ENCODE data around the gene PADI2. TPM values are rescaled to one million over a fixed set of nuclear protein-coding genes. Genes with fewer than 3 reads are reported as not detected.

The PADI2 gene
- total and polyA plus RNA-seq, 9 of the 15 experiments (the other 6 are each of a cell fraction or from before 2014, with no cell fraction given) = 0.01 to 0.11 (median 0.01) TPM; not detected in 5

DNA sequence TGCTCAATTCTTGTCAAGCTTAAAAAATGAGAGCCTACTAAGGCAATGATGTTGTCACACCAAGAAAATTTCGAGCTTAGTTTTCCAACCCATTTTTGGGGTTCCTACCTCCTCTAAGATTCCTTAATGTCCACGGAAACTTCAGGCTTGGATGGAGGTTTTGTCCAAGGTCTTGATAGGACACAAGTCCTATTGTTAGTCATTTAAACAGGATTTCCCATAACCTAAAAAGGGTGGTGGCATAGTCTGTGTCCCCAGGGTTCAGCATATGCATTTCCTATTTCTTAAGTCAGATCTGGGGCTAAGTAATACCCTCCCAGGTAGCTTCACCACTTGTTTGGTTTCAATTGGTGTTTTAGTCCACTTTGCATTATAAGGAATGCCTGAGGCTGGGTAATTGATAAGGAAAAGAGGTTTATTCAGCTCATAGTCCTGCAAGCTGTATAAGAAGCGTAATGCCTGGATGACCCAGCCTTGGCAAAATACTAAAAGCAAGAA, 10.9 kb upstream of the PADI2 start:
- H3K9ac ChIP-seq (ENCODE audit: insufficient read depth in 1 of 2, low read depth in 2 of 2, low read length in 2 of 2) = no peak overlapping the region
- no TSS peak for BruUV-seq (replicated peaks)
- ATAC-seq (no peak), DNase-seq (ENCODE audit: extremely low read depth in 1 of 4, low spot score in 3 of 4) (no peak), FAIRE-seq (no peak)
- H3K27me3 ChIP-seq (ENCODE audit: control insufficient read depth in 2 of 2, insufficient read depth in 2 of 2, low read length in 2 of 2) = peaks cover 13 to 32% of the 10 kb centered on the region in 2 experiments
- no peak overlapping the region for H3K4me3 ChIP-seq
- CTCF ChIA-PET (ENCODE audit: low intra/inter-chr PET ratio) = no interaction called here
- H3K9me1 ChIP-seq (ENCODE audit: control insufficient read depth, insufficient read depth, low read length) = no peaks in the 10 kb centered on the region
- H4K20me1 ChIP-seq (replicated peaks; ENCODE audit: control insufficient read depth, insufficient read depth, low read length) = peaks cover 3% of the 10 kb centered on the region; the same call in 1 of the 2 replicates
- no peaks in the 10 kb centered on the region for H3K9me3 ChIP-seq (replicated peaks; ENCODE audit: control insufficient read depth, insufficient read depth, low read depth, low read length)
- no peaks in the 10 kb centered on the region for H3K36me3 ChIP-seq (ENCODE audit: control insufficient read depth, insufficient read depth, low read length)
- H2AFZ ChIP-seq (ENCODE audit: low read depth, low read length) = no peak overlapping the region
- no peaks in the 10 kb centered on the region for H3K4me1 ChIP-seq (replicated peaks in 1 of 2; ENCODE audit: control insufficient read depth in 2 of 2, insufficient read depth in 2 of 2, low read length in 2 of 2)
- 3% methylated on average over 3 of the region's 3 CpGs for WGBS (ENCODE audit: insufficient coverage, low coverage, missing lambda C conversion rate)
- H3K79me2 ChIP-seq (ENCODE audit: control insufficient read depth, insufficient read depth, low read length) = no peaks in the 10 kb centered on the region
- no peak overlapping the region for H3K27ac ChIP-seq (ENCODE audit: extremely low read depth, low read depth, low read length)
- POLR2A ChIA-PET = interaction anchor here (0.9 to 1.1 kb wide), 3 partner anchors 9 to 69 kb away, joined by 3 to 5 read pairs (median 3); no protein-coding TSS in a partner anchor
- in situ Hi-C loops (cut with MboI) (no loop called here), intact Hi-C loops (cut with micrococcal nuclease) (no loop called here)
- no peak for TF ChIP-seq ZNF57 (CRISPR knock-in tag; IDR thresholded peaks at IDR 0.05)
- no peak for TF ChIP-seq ZNF507 (tag; conservative IDR thresholded peaks at IDR 0.05)
- no peak for TF ChIP-seq RFX5 (IDR thresholded peaks at IDR 0.05; ENCODE audit: low read depth, low read length)
- no peak for TF ChIP-seq ZNF668 (CRISPR knock-in tag; IDR thresholded peaks at IDR 0.05)
- no peak for TF ChIP-seq ZFX (CRISPR knock-in tag; IDR thresholded peaks at IDR 0.05)
- no peak overlapping the region for H3K4me2 ChIP-seq (ENCODE audit: insufficient read depth, low read length)

DNA sequence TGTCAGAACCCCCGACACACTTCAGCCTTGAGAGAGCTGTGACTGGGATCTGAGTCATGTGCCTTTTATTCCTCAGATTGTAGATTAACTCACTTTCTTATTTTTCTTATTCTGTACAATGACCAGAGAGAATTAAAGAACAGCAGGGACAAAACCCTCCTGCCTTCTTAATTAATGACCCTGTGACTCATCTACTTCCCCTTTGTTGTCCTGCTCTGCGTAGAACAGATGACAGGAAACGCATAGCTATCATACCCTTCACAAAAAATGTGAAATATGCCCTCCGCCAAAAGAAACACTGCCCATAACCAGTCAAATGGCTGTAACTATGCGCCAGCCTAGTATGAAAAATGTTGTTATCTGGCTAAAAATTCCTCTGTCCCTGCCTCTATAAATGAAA, 9.1 kb upstream of the PADI2 start:
- no peaks in the 10 kb centered on the region for H3K79me2 ChIP-seq (ENCODE audit: control insufficient read depth, insufficient read depth, low read length)
- WGBS (ENCODE audit: insufficient coverage, low coverage, missing lambda C conversion rate) = 0% methylated on average over 5 of the region's 5 CpGs
- no peak overlapping the region for H3K4me2 ChIP-seq (ENCODE audit: insufficient read depth, low read length)
- no peak overlapping the region for H3K9ac ChIP-seq (ENCODE audit: insufficient read depth in 1 of 2, low read depth in 2 of 2, low read length in 2 of 2)
- ATAC-seq (no peak), FAIRE-seq (no peak), DNase-seq (ENCODE audit: extremely low read depth in 1 of 4, low spot score in 3 of 4) (no peak)
- H2AFZ ChIP-seq (ENCODE audit: low read depth, low read length) = no peak overlapping the region
- H3K27ac ChIP-seq (ENCODE audit: extremely low read depth, low read depth, low read length) = no peak overlapping the region
- H3K27me3 ChIP-seq (ENCODE audit: control insufficient read depth in 2 of 2, insufficient read depth in 2 of 2, low read length in 2 of 2) = peaks cover 13 to 23% of the 10 kb centered on the region in 2 experiments
- in situ Hi-C loops (cut with MboI) = loop anchor here (5.0 to 10.0 kb wide), 3 partner anchors 104 to 276 kb away; no protein-coding TSS in a partner anchor
- ChIA-PET POLR2A (no interaction called here), CTCF (ENCODE audit: low intra/inter-chr PET ratio) (interaction anchor here (1.5 to 4.7 kb wide), 2 partner anchors 108 to 277 kb away, joined by 3 to 58 read pairs; no protein-coding TSS in a partner anchor)
- H4K20me1 ChIP-seq (replicated peaks; ENCODE audit: control insufficient read depth, insufficient read depth, low read length) = peaks cover 3% of the 10 kb centered on the region; the same call in 1 of the 2 replicates
- no peak overlapping the region for H3K4me3 ChIP-seq
- intact Hi-C loops (cut with micrococcal nuclease) = loop anchor here (10.0 kb wide), 2 partner anchors 276 to 476 kb away; no protein-coding TSS in a partner anchor
- H3K9me1 ChIP-seq (ENCODE audit: control insufficient read depth, insufficient read depth, low read length) = no peaks in the 10 kb centered on the region
- no TSS peak for BruUV-seq (replicated peaks)
- no peaks in the 10 kb centered on the region for H3K36me3 ChIP-seq (ENCODE audit: control insufficient read depth, insufficient read depth, low read length)
- H3K9me3 ChIP-seq (replicated peaks; ENCODE audit: control insufficient read depth, insufficient read depth, low read depth, low read length) = no peaks in the 10 kb centered on the region
- H3K4me1 ChIP-seq (replicated peaks in 1 of 2; ENCODE audit: control insufficient read depth in 2 of 2, insufficient read depth in 2 of 2, low read length in 2 of 2) = no peaks in the 10 kb centered on the region
- TF ChIP-seq NCOA1 (IDR thresholded peaks at IDR 0.05; ENCODE audit: low read depth) (no peak), DPF2 (IDR thresholded peaks at IDR 0.05) (0 out of 2 replicates have a peak, but pooled peaks have one; percentile 11), ZNF431 (CRISPR knock-in tag; IDR thresholded peaks at IDR 0.05) (no peak), SOX6 (IDR thresholded peaks at IDR 0.05) (peak; percentile 25; the same call in 1 of the 2 replicates), KDM5B (IDR thresholded peaks at IDR 0.05; ENCODE audit: insufficient replicate concordance, low read depth, low read length) (no peak), HDAC8 (tag; IDR thresholded peaks at IDR 0.05) (no peak), KDM2B (CRISPR knock-in tag; IDR thresholded peaks at IDR 0.05) (no peak), SAP30 (IDR thresholded peaks at IDR 0.05; ENCODE audit: borderline replicate concordance, insufficient read depth, low read depth, low read length, poor library complexity, severe bottlenecking) (no peak)
- TF ChIP-seq, protein P1, sequence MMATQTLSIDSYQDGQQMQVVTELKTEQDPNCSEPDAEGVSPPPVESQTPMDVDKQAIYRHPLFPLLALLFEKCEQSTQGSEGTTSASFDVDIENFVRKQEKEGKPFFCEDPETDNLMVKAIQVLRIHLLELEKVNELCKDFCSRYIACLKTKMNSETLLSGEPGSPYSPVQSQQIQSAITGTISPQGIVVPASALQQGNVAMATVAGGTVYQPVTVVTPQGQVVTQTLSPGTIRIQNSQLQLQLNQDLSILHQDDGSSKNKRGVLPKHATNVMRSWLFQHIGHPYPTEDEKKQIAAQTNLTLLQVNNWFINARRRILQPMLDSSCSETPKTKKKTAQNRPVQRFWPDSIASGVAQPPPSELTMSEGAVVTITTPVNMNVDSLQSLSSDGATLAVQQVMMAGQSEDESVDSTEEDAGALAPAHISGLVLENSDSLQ (IDR thresholded peaks at IDR 0.05) = 0 out of 2 replicates have a peak, but pooled peaks have one; percentile 5
